ENCODE results near the gene NDUFS1.

NDUFS1 gene

DNA sequence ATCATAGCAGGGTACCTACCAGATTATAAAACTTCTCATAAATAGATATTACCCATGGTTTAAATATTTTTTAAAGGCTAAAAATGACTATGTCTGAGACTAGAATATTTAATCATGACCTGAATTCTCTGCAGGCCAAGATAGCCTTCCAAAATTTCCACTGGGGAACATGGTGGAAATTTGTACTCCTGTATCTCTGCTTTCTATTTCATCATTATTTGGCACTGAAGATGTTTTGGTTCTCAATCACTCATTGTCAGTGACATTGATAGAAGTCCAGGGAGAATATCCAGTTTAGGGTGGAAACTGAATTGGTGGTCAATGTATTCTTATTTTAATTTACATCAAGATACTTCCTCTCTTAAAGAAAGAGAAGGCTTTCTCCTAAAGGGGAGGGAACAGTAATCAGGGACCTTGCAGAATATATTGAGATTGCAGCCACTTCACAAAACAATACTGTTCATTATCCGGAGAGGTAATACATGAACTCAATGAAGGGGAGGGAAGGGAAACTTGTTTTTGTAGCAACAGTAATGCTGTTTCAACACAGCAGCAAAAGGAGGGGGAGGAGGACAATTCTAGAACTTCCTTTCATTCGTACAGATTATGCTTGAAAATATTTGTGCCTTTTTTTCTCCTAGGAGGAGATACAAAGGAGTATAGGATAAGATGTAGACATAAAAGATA lies 34.6 kb upstream of the NDUFS1 start:
- H3K79me2 ChIP-seq (ENCODE audit: low read length), result no peaks in the 10 kb centered on the region
- no peak overlapping the region for H3K4me3 ChIP-seq (ENCODE audit: low read length)
- H4K20me1 ChIP-seq (ENCODE audit: insufficient read depth, low read length), result no peaks in the 10 kb centered on the region
- H3K9ac ChIP-seq (ENCODE audit: low read length), result no peak overlapping the region
- no peak overlapping the region for H3K27ac ChIP-seq (ENCODE audit: low read length)
- no peaks in the 10 kb centered on the region for H3K27me3 ChIP-seq (ENCODE audit: low read depth, low read length)
- H2AFZ ChIP-seq (ENCODE audit: low read depth, low read length), result no peak overlapping the region
- TF ChIP-seq EZH2phosphoT487 (IDR thresholded peaks at IDR 0.05; ENCODE audit: low read depth), result no peak
- TF ChIP-seq, protein P1, sequence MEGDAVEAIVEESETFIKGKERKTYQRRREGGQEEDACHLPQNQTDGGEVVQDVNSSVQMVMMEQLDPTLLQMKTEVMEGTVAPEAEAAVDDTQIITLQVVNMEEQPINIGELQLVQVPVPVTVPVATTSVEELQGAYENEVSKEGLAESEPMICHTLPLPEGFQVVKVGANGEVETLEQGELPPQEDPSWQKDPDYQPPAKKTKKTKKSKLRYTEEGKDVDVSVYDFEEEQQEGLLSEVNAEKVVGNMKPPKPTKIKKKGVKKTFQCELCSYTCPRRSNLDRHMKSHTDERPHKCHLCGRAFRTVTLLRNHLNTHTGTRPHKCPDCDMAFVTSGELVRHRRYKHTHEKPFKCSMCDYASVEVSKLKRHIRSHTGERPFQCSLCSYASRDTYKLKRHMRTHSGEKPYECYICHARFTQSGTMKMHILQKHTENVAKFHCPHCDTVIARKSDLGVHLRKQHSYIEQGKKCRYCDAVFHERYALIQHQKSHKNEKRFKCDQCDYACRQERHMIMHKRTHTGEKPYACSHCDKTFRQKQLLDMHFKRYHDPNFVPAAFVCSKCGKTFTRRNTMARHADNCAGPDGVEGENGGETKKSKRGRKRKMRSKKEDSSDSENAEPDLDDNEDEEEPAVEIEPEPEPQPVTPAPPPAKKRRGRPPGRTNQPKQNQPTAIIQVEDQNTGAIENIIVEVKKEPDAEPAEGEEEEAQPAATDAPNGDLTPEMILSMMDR (IDR thresholded peaks at IDR 0.05; ENCODE audit: low read depth, low read length), result no peak
- no peak overlapping the region for H3K4me2 ChIP-seq (ENCODE audit: low read length)
- no peaks in the 10 kb centered on the region for H3K9me3 ChIP-seq (ENCODE audit: insufficient read depth, low read length)
- H3K36me3 ChIP-seq (replicated peaks; ENCODE audit: low read depth, low read length), result no peaks in the 10 kb centered on the region
- H3K4me1 ChIP-seq (ENCODE audit: low read length), result no peaks in the 10 kb centered on the region

DNA sequence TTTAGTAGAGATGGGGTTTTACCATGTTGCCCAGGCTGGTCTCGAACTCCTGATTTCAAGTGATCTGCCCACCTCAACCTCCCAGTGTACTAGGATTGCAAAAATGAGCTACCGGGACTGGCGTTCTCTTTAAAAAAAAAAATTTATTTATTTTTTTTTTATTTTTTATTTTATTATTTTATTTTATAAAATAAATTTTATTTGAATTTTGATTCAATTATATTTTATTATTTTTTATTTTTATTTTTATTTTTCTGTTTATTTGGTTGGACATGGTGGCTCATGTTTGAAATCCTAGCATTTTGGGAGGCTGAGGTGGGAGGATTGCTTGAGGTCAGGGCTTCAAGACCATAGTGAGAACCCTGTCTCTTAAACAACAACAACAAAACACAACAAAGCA lies 32.9 kb upstream of the NDUFS1 start:
- no peaks in the 10 kb centered on the region for H3K27me3 ChIP-seq (ENCODE audit: low read depth, low read length)
- H3K4me1 ChIP-seq (ENCODE audit: low read length), result peaks cover under 1% of the 10 kb centered on the region
- H2AFZ ChIP-seq (ENCODE audit: low read depth, low read length), result no peak overlapping the region
- no peak overlapping the region for H3K4me2 ChIP-seq (ENCODE audit: low read length)
- no peak overlapping the region for H3K27ac ChIP-seq (ENCODE audit: low read length)
- no peak overlapping the region for H3K9ac ChIP-seq (ENCODE audit: low read length)
- no peaks in the 10 kb centered on the region for H3K36me3 ChIP-seq (replicated peaks; ENCODE audit: low read depth, low read length)
- no peaks in the 10 kb centered on the region for H3K79me2 ChIP-seq (ENCODE audit: low read length)
- H4K20me1 ChIP-seq (ENCODE audit: insufficient read depth, low read length), result no peaks in the 10 kb centered on the region
- H3K9me3 ChIP-seq (ENCODE audit: insufficient read depth, low read length), result no peaks in the 10 kb centered on the region
- TF ChIP-seq, protein P1 (IDR thresholded peaks at IDR 0.05; ENCODE audit: low read depth, low read length), result no peak
- no peak for TF ChIP-seq EZH2phosphoT487 (IDR thresholded peaks at IDR 0.05; ENCODE audit: low read depth)
- no peak overlapping the region for H3K4me3 ChIP-seq (ENCODE audit: low read length)

DNA sequence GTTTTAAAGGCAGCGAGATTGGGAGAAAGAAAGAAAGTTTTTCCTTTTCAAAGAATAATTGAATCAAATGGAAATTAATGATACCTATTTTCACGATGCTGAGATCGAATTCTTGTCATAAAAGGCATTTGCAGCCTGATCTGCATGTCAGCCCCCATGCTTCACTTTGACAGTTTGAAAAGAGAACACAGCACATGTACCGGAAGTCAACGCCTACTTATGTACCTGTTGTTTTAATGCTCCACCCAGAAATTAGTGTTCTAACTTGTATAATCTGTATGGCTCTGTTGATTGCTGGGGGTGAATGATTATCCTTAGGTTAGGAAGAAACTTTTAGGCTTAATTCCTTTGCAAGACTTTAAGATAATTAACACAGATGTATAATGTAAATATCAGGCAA lies 31.4 kb upstream of the NDUFS1 start:
- TF ChIP-seq EZH2phosphoT487 (IDR thresholded peaks at IDR 0.05; ENCODE audit: low read depth), result no peak
- TF ChIP-seq, protein P1 (IDR thresholded peaks at IDR 0.05; ENCODE audit: low read depth, low read length), result no peak
- Histone ChIP-seq H3K36me3 (replicated peaks; ENCODE audit: low read depth, low read length) (no peaks in the 10 kb centered on the region), H4K20me1 (ENCODE audit: insufficient read depth, low read length) (no peaks in the 10 kb centered on the region), H2AFZ (ENCODE audit: low read depth, low read length) (no peak overlapping the region), H3K4me1 (ENCODE audit: low read length) (peaks cover 10% of the 10 kb centered on the region), H3K27me3 (ENCODE audit: low read depth, low read length) (no peaks in the 10 kb centered on the region), H3K4me3 (ENCODE audit: low read length) (no peak overlapping the region), H3K9ac (ENCODE audit: low read length) (no peak overlapping the region), H3K4me2 (ENCODE audit: low read length) (no peak overlapping the region), H3K27ac (ENCODE audit: low read length) (no peak overlapping the region), H3K79me2 (ENCODE audit: low read length) (no peaks in the 10 kb centered on the region), H3K9me3 (ENCODE audit: insufficient read depth, low read length) (no peaks in the 10 kb centered on the region)

DNA sequence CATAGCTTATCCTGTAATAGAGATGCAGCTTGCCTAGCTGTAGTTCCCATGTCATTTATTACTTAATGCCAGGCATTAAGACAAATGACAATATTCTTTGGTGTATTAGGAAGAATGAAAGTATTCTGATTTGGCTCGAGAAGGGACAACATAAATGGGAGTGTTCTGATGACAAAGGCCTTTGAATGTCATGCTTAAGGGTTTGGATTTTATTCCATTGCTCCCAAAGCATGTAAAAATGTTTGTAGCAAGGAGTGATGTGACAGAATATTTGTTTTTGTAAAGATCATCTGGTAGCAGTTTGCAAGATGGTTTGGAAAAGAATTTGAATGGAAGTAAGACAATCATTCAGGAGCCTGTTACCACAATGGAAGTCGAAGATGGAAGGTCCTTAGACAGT lies 30.9 kb upstream of the NDUFS1 start:
- H3K79me2 ChIP-seq (ENCODE audit: low read length), result no peaks in the 10 kb centered on the region
- H3K4me1 ChIP-seq (ENCODE audit: low read length), result peaks cover 10% of the 10 kb centered on the region
- H3K9me3 ChIP-seq (ENCODE audit: insufficient read depth, low read length), result no peaks in the 10 kb centered on the region
- H3K9ac ChIP-seq (ENCODE audit: low read length), result no peak overlapping the region
- TF ChIP-seq EZH2phosphoT487 (IDR thresholded peaks at IDR 0.05; ENCODE audit: low read depth), result no peak
- TF ChIP-seq, protein P1 (IDR thresholded peaks at IDR 0.05; ENCODE audit: low read depth, low read length), result no peak
- H3K4me3 ChIP-seq (ENCODE audit: low read length), result no peak overlapping the region
- H4K20me1 ChIP-seq (ENCODE audit: insufficient read depth, low read length), result no peaks in the 10 kb centered on the region
- H3K27me3 ChIP-seq (ENCODE audit: low read depth, low read length), result no peaks in the 10 kb centered on the region
- no peaks in the 10 kb centered on the region for H3K36me3 ChIP-seq (replicated peaks; ENCODE audit: low read depth, low read length)
- no peak overlapping the region for H2AFZ ChIP-seq (ENCODE audit: low read depth, low read length)
- H3K4me2 ChIP-seq (ENCODE audit: low read length), result no peak overlapping the region
- H3K27ac ChIP-seq (ENCODE audit: low read length), result no peak overlapping the region
